IMR-90 (cell line): ENCODE data around the gene CYTH4. TPM values are rescaled to one million over a fixed set of nuclear protein-coding genes. Genes with fewer than 3 reads are reported as not detected.

ENCODE experiments used
- ATAC-seq: fragments of 200-7000 bp; cut with Tn5 transposase; 2 replicates; pipeline ENCODE4 v1.9.1; 2020; ENCODE audit warnings: low read depth, mild to moderate bottlenecking, moderate library complexity
- BruUV-seq: library from RNA; stranded (reverse); fragments of 400-500 nt; replicated peaks from 2 replicates; lab custom pipeline; 2021; lab: Mats Ljungman, UMichigan
- CTCF ChIA-PET: fragments of 300-600 bp; formaldehyde crosslinking; extraction: SDS; loops from one replicate; lab custom pipeline; 2021; ENCODE audit warnings: antibody characterized with exemption; lab: Yijun Ruan, JAX
- POLR2A ChIA-PET: fragments of 300-600 bp; sonication (Branson Sonifier 250); formaldehyde crosslinking; loops from one replicate; lab custom pipeline; 2022; ENCODE audit warnings: antibody characterized with exemption; ENCODE audit not compliant: unreplicated experiment; lab: Charles Lee
- DNase-seq: peaks from one replicate; pipeline ENCODE4 v3.0.0; 2013
- H2AFZ ChIP-seq: replicated peaks from 2 replicates; pipeline ENCODE3; 2013; ENCODE audit warnings: low read length, mild to moderate bottlenecking; ENCODE audit not compliant: poor library complexity
- H2AK5ac ChIP-seq: 2 replicates; pipeline ENCODE4 v1.6.1; 2013; ENCODE audit warnings: low read depth, low read length, inconsistent platforms
- H2AK9ac ChIP-seq: replicated peaks from 2 replicates; pipeline ENCODE3; 2013; ENCODE audit warnings: mild to moderate bottlenecking, low read depth, low read length, moderate library complexity; ENCODE audit not compliant: poor library complexity
- H2BK120ac ChIP-seq: 2 replicates; pipeline ENCODE4 v1.6.1; 2013; ENCODE audit warnings: low read depth, low read length, inconsistent platforms
- H2BK15ac ChIP-seq: 3 replicates; pipeline ENCODE4 v1.6.1; 2013; ENCODE audit warnings: low read depth, low read length, inconsistent platforms
- H2BK20ac ChIP-seq: 2 replicates; pipeline ENCODE4 v1.6.1; 2013; ENCODE audit warnings: low read depth, mild to moderate bottlenecking, inconsistent platforms, low read length, moderate library complexity
- H2BK5ac ChIP-seq: 2 replicates; pipeline ENCODE4 v1.6.1; 2013; ENCODE audit warnings: mild to moderate bottlenecking, low read depth, low read length, inconsistent platforms; ENCODE audit not compliant: poor library complexity, severe bottlenecking
- H3K14ac ChIP-seq: replicated peaks from 2 replicates; pipeline ENCODE4 v1.6.1; 2013; ENCODE audit warnings: low read depth, low read length, inconsistent platforms
- H3K18ac ChIP-seq: 2 replicates; pipeline ENCODE4 v1.6.1; 2013; ENCODE audit warnings: low read depth, low read length, control low read depth
- H3K23ac ChIP-seq: 2 replicates; pipeline ENCODE4 v1.6.1; 2013; ENCODE audit warnings: low read depth, low read length, inconsistent platforms
- H3K27ac ChIP-seq: 2 replicates; pipeline ENCODE4 v1.5.1; 2013; ENCODE audit warnings: mild to moderate bottlenecking, control low read depth, low read length; ENCODE audit not compliant: insufficient read depth
- H3K27me3 ChIP-seq: 2 replicates; pipeline ENCODE4 v1.6.1; 2013; ENCODE audit warnings: low read length; ENCODE audit not compliant: control insufficient read depth, insufficient read depth
- H3K36me3 ChIP-seq: 2 replicates; pipeline ENCODE4 v1.6.1; 2013; ENCODE audit warnings: low read length, mixed read lengths; ENCODE audit not compliant: control insufficient read depth, insufficient read depth
- H3K4ac ChIP-seq: 2 replicates; pipeline ENCODE4 v1.6.1; 2013; ENCODE audit warnings: low read depth, low read length, inconsistent platforms
- H3K4me1 ChIP-seq: 2 replicates; pipeline ENCODE4 v1.6.1; 2013; ENCODE audit warnings: low read length, mixed read lengths; ENCODE audit not compliant: control insufficient read depth, insufficient read depth
- H3K4me2 ChIP-seq: 2 replicates; pipeline ENCODE4 v1.6.1; 2013; ENCODE audit warnings: low read depth, mild to moderate bottlenecking, control low read depth, low read length, moderate library complexity
- H3K4me3 ChIP-seq: 2 replicates; pipeline ENCODE4 v1.5.1; 2013; ENCODE audit warnings: low read depth, mild to moderate bottlenecking, control low read depth, low read length, moderate library complexity; ENCODE audit not compliant: insufficient read depth
- H3K56ac ChIP-seq: 2 replicates; pipeline ENCODE4 v1.6.1; 2013; ENCODE audit warnings: low read length, inconsistent platforms; ENCODE audit not compliant: insufficient read depth; ENCODE audit errors: extremely low read depth
- H3K79me1 ChIP-seq, 2 experiments: 2 replicates each; pipeline ENCODE4 v1.6.1; 2013; ENCODE audit warnings: low read length in 2 of 2, inconsistent platforms in 1 of 2, low read depth in 1 of 2
- H3K9ac ChIP-seq: 2 replicates; pipeline ENCODE4 v1.6.1; 2013; ENCODE audit warnings: low read depth, low read length, control low read depth
- H3K9me1 ChIP-seq: 2 replicates; pipeline ENCODE4 v1.6.1; 2013; ENCODE audit warnings: low read length, inconsistent platforms; ENCODE audit not compliant: insufficient read depth
- H3K9me3 ChIP-seq: 2 replicates; pipeline ENCODE4 v1.6.1; 2013; ENCODE audit warnings: low read length; ENCODE audit not compliant: control insufficient read depth, insufficient read depth
- H4K20me1 ChIP-seq: 2 replicates; pipeline ENCODE4 v1.6.1; 2013; ENCODE audit warnings: low read length, inconsistent platforms; ENCODE audit not compliant: insufficient read depth
- H4K5ac ChIP-seq: 2 replicates; pipeline ENCODE4 v1.6.1; 2013; ENCODE audit warnings: mild to moderate bottlenecking, low read depth, low read length, control low read depth
- H4K8ac ChIP-seq, 2 experiments: 2 replicates each; pipeline ENCODE4 v1.6.1; 2013; ENCODE audit warnings: low read depth in 2 of 2, low read length in 2 of 2, control low read depth in 1 of 2, inconsistent platforms in 1 of 2
- H4K91ac ChIP-seq: 2 replicates; pipeline ENCODE4 v1.6.1; 2013; ENCODE audit warnings: low read depth, low read length, inconsistent platforms; ENCODE audit not compliant: insufficient read depth
- BHLHE40 ChIP-seq: fragments of 150-350 bp; IDR thresholded peaks from 2 replicates; pipeline ENCODE4 v1.6.1; 2016; ENCODE audit warnings: mild to moderate bottlenecking, low read depth, low read length
- CEBPB ChIP-seq: IDR thresholded peaks from 2 replicates; pipeline ENCODE4 v1.6.1; 2012; ENCODE audit warnings: low read depth, low read length, improper control_type of control experiment
- CHD1 ChIP-seq: IDR thresholded peaks from 2 replicates; pipeline ENCODE4 v1.6.1; 2012; ENCODE audit warnings: low read depth, low read length, improper control_type of control experiment
- FOS ChIP-seq: fragments of 150-350 bp; IDR thresholded peaks from 2 replicates; pipeline ENCODE4 v1.6.1; 2016; ENCODE audit warnings: low read depth, low read length
- MAFK ChIP-seq: IDR thresholded peaks from 2 replicates; pipeline ENCODE4 v1.6.1; 2012; ENCODE audit warnings: low read depth, low read length, improper control_type of control experiment
- MXI1 ChIP-seq: IDR thresholded peaks from 2 replicates; pipeline ENCODE4 v1.6.1; 2012; ENCODE audit warnings: low read depth, mild to moderate bottlenecking, low read length, moderate library complexity, borderline replicate concordance
- NFE2L2 ChIP-seq: fragments of 150-350 bp; IDR thresholded peaks from 2 replicates; pipeline ENCODE4 v1.6.1; 2016; ENCODE audit warnings: low read depth, mild to moderate bottlenecking, low read length
- RAD21 ChIP-seq: IDR thresholded peaks from 2 replicates; pipeline ENCODE4 v1.6.1; 2012; ENCODE audit warnings: low read length, improper control_type of control experiment
- RCOR1 ChIP-seq: IDR thresholded peaks from 2 replicates; pipeline ENCODE4 v1.6.1; 2012; ENCODE audit warnings: mild to moderate bottlenecking, low read length, improper control_type of control experiment; ENCODE audit not compliant: insufficient replicate concordance
- RFX5 ChIP-seq: IDR thresholded peaks from 2 replicates; pipeline ENCODE4 v1.8.0; 2012; ENCODE audit warnings: low read depth, mild to moderate bottlenecking, low read length, moderate library complexity
- SMC3 ChIP-seq: fragments of 150-350 bp; IDR thresholded peaks from 2 replicates; pipeline ENCODE4 v1.6.1; 2016; ENCODE audit warnings: low read depth, mild to moderate bottlenecking, antibody characterized with exemption, low read length, moderate library complexity
- WGBS, 2 experiments: methylation state at CpG; one replicate each; pipeline versions ENCODE4 v1.1.5 to v1.1.7; 2013; ENCODE audit warnings: missing lambda C conversion rate in 2 of 2; ENCODE audit not compliant: insufficient read length in 1 of 2; ENCODE audit errors: extremely low coverage in 2 of 2; 5-methylcytosine and 5-hydroxymethylcytosine counted together
- dilution Hi-C: fragments of 300-500 bp; cut with HindIII; formaldehyde crosslinking; loops from one replicate; pipeline ENCODE4 v1.14.3; 2018; ENCODE audit warnings: low sequenced_read_pairs; ENCODE audit not compliant: unreplicated experiment
- in situ Hi-C: fragments of 300-500 bp; cut with MboI; formaldehyde crosslinking; loops from 3 replicates; pipeline ENCODE4 v1.14.3; 2019; ENCODE audit warnings: low sequenced_read_pairs, inconsistent platforms, mixed read lengths
- intact Hi-C: fragments of 100-400 bp; cut with micrococcal nuclease; formaldehyde crosslinking; loops from 2 replicates; pipeline ENCODE4 v1.10.0; 2022
- polyA plus RNA-seq, 3 experiments: library from polyadenylated mRNA; depleted of rRNA; stranded (reverse); fragments of >200 nt; gene quantifications; 2 replicates each; pipeline ENCODE4 v1.2.3, GENCODE V29; 2012; ENCODE audit warnings: low replicate concordance in 1 of 3
- total RNA-seq: library from RNA; depleted of rRNA; stranded (reverse); fragments of >200 nt; gene quantifications from 2 replicates; pipeline ENCODE4 v1.2.3, GENCODE V29; 2012
- TF ChIP-seq, protein P1 (sequence below): conservative IDR thresholded peaks from 2 replicates; pipeline ENCODE4 v1.5.1; 2012; ENCODE audit warnings: mild to moderate bottlenecking, low read depth, low read length, improper control_type of control experiment
- TF ChIP-seq, protein P2 (sequence below): fragments of 150-350 bp; IDR thresholded peaks from 2 replicates; pipeline ENCODE4 v1.6.1; 2017; ENCODE audit warnings: mild to moderate bottlenecking, antibody characterized with exemption, low read length, low read depth
- TF ChIP-seq, protein P3 (sequence below): fragments of 150-350 bp; IDR thresholded peaks from 2 replicates; pipeline ENCODE4 v1.6.1; 2016; ENCODE audit warnings: low read depth, mild to moderate bottlenecking, low read length, moderate library complexity, borderline replicate concordance

The CYTH4 gene
- total and polyA plus RNA-seq, 2 of the 4 experiments (the other 2 are of a cell fraction): 0.36 to 0.55 TPM

DNA sequence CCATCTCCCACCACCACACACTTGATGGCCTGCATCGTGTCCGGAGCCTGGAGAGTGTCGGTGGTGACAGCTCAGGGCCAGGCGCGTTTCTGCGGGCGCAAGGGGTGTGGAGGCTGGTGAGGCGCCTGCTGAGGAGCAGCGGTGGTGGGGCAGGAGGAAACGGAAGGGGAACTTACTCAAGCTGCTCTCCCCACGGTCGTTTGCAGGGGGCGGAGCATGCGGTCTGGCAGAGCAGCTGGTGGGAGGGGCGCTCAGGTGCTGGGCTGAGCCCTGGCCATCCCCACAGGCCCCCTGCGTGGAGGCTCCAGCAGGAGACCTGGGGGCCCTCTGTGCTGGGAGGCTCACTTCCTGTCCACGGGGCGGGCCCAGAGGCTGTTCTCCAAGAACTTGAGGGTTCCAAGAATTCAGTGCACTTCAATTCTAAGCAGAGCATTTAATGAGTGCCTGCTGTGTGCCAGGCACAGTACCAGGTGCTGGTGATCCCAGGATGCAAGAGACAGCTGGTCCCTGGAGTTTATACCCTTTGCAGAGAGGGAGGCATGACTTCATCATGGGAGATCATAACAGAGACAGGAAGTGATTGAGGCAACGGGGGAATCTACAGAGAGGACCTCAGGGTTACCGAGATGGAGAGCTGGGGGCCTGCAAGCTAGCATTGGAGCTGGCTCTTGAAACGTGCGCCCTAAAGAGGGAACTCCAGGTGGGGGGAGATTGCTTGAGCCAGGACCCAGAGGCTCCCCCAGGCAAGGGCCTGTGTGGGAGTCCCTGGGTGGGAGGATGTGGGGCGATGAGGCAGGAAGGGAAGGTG is 38.0 kb upstream of the CYTH4 start, which contains the start of gene RAC2:
Gene RAC2 (minus strand): TSS at position 156 of the 808 bp plus-strand sequence. CDS start 121 bp downstream, at position 35.
- Histone ChIP-seq H3K4me2 (peak within 1 kb of the TSS; percentile 78), H3K9ac (peak within 1 kb of the TSS; percentile 33)
- POLR2A ChIA-PET: no interaction called here

More for the DNA sequence above, 38.0 kb upstream of the CYTH4 start, which contains the start of gene RAC2:
- H4K5ac ChIP-seq: peak within 1 kb of the TSS; percentile 19
- intact Hi-C loops (no loop called here), in situ Hi-C loops (no loop called here), dilution Hi-C loops (no loop called here)
- no peak within 1 kb of the TSS; the same call in 1 of the 2 replicates for H3K27ac ChIP-seq
- H3K4me1 ChIP-seq: peaks cover 14% of the 10 kb centered on the region
- peak within 1 kb of the TSS; percentile 66 for H2BK120ac ChIP-seq
- peak within 1 kb of the TSS; percentile 15; the same call in 1 of the 2 replicates for H3K18ac ChIP-seq
- CTCF ChIA-PET: no interaction called here
- peak within 1 kb of the TSS; percentile 20; the same call in 1 of the 2 replicates for H3K23ac ChIP-seq
- no peaks in the 10 kb centered on the region for H3K36me3 ChIP-seq
- TF ChIP-seq, protein P1, sequence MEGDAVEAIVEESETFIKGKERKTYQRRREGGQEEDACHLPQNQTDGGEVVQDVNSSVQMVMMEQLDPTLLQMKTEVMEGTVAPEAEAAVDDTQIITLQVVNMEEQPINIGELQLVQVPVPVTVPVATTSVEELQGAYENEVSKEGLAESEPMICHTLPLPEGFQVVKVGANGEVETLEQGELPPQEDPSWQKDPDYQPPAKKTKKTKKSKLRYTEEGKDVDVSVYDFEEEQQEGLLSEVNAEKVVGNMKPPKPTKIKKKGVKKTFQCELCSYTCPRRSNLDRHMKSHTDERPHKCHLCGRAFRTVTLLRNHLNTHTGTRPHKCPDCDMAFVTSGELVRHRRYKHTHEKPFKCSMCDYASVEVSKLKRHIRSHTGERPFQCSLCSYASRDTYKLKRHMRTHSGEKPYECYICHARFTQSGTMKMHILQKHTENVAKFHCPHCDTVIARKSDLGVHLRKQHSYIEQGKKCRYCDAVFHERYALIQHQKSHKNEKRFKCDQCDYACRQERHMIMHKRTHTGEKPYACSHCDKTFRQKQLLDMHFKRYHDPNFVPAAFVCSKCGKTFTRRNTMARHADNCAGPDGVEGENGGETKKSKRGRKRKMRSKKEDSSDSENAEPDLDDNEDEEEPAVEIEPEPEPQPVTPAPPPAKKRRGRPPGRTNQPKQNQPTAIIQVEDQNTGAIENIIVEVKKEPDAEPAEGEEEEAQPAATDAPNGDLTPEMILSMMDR: no peak
- TF ChIP-seq, protein P2, sequence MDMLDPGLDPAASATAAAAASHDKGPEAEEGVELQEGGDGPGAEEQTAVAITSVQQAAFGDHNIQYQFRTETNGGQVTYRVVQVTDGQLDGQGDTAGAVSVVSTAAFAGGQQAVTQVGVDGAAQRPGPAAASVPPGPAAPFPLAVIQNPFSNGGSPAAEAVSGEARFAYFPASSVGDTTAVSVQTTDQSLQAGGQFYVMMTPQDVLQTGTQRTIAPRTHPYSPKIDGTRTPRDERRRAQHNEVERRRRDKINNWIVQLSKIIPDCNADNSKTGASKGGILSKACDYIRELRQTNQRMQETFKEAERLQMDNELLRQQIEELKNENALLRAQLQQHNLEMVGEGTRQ: no peak
- no peak for TF ChIP-seq SMC3
- no peak for TF ChIP-seq MAFK
- no peak for TF ChIP-seq FOS
- no peak for TF ChIP-seq CHD1
- no peak for TF ChIP-seq NFE2L2
- TF ChIP-seq RAD21: no peak
- TF ChIP-seq MXI1: no peak
- TF ChIP-seq RFX5: no peak
- no peak for TF ChIP-seq CEBPB
- no peak for TF ChIP-seq RCOR1
- no peak for TF ChIP-seq BHLHE40
- TF ChIP-seq, protein P3, sequence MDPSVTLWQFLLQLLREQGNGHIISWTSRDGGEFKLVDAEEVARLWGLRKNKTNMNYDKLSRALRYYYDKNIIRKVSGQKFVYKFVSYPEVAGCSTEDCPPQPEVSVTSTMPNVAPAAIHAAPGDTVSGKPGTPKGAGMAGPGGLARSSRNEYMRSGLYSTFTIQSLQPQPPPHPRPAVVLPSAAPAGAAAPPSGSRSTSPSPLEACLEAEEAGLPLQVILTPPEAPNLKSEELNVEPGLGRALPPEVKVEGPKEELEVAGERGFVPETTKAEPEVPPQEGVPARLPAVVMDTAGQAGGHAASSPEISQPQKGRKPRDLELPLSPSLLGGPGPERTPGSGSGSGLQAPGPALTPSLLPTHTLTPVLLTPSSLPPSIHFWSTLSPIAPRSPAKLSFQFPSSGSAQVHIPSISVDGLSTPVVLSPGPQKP: no peak
- peak within 1 kb of the TSS; percentile 34 for H3K4me3 ChIP-seq
- peak within 1 kb of the TSS; percentile 81 for H4K91ac ChIP-seq
- peaks cover 3% of the 10 kb centered on the region for H3K9me1 ChIP-seq
- H3K79me1 ChIP-seq: peaks cover 8 to 21% of the 10 kb centered on the region in 2 experiments; a peak in 3 of 4 replicates
- H3K27me3 ChIP-seq: no peaks in the 10 kb centered on the region
- H3K9me3 ChIP-seq: no peaks in the 10 kb centered on the region
- peak within 1 kb of the TSS; percentile 95 for H2AFZ ChIP-seq
- no peak within 1 kb of the TSS for H3K56ac ChIP-seq
- H3K4ac ChIP-seq: peak within 1 kb of the TSS; percentile 88
- ATAC-seq (peak; percentile 80), DNase-seq (peak; percentile 57)
- H4K20me1 ChIP-seq: no peaks in the 10 kb centered on the region
- H2BK5ac ChIP-seq: peak within 1 kb of the TSS; percentile 12
- WGBS, 2 experiments: 30% methylated on average over 8 of the region's 23 CpGs; no CpG with 5 or more reads in 1 of the 2 experiments
- no TSS peak for BruUV-seq
- peak within 1 kb of the TSS; percentile 89 for H3K14ac ChIP-seq
- peak within 1 kb of the TSS; percentile 62 to 91 for H4K8ac ChIP-seq
- H2AK9ac ChIP-seq: peak within 1 kb of the TSS; percentile 86
- H2AK5ac ChIP-seq: peak within 1 kb of the TSS; percentile 95
- H2BK20ac ChIP-seq: peak within 1 kb of the TSS; percentile 21; the same call in 1 of the 2 replicates
- peak within 1 kb of the TSS; percentile 81; the same call in 2 of the 3 replicates for H2BK15ac ChIP-seq
